ENCODE results near the gene DPF3.

GRCh38 chr14:72645706-72646105 is 248.2 kb downstream of the DPF3 start:
- TF ChIP-seq CTCF (IDR thresholded peaks at IDR 0.05 in 4 of 5, conservative IDR thresholded peaks at IDR 0.05 in 1 of 5), result no peak
- TF ChIP-seq POLR2A (IDR thresholded peaks at IDR 0.05), result no peak

Data from gastrocnemius medialis (tissue), 4 donors.